Cardiac septum (tissue), 1 donor: ENCODE results near the gene ARHGAP24. TPM values are rescaled to one million over a fixed set of nuclear protein-coding genes. Genes with fewer than 3 reads are reported as not detected.
"Not testable (repeated sequence)": the region's sequence is repeated elsewhere in the genome, so short reads cannot be mapped to it uniquely, and the experiment has no call there.

Experiments used
- DNase-seq: peaks from one replicate; pipeline ENCODE4 v3.0.0-alpha.2; 2020; ENCODE audit warnings: low spot score
- intact Hi-C: fragments of 100-400 bp; cut with DNase I; formaldehyde crosslinking; loops from one replicate; pipeline ENCODE4 v1.14.0; 2022
- total RNA-seq: library from RNA; stranded (reverse); fragmentation: NEBNext Ultra II Directional; extraction: Animal tissue kit (Norgen Biotek cat#: 25700); gene quantifications from one replicate; pipeline ENCODE4 v1.2.1, GENCODE V29; 2021
- donor health status: DM: no; HTN: no; CAD: no.

The ARHGAP24 gene
- total RNA-seq, 1 donor from 2014 or later = 60.1 TPM

DNA sequence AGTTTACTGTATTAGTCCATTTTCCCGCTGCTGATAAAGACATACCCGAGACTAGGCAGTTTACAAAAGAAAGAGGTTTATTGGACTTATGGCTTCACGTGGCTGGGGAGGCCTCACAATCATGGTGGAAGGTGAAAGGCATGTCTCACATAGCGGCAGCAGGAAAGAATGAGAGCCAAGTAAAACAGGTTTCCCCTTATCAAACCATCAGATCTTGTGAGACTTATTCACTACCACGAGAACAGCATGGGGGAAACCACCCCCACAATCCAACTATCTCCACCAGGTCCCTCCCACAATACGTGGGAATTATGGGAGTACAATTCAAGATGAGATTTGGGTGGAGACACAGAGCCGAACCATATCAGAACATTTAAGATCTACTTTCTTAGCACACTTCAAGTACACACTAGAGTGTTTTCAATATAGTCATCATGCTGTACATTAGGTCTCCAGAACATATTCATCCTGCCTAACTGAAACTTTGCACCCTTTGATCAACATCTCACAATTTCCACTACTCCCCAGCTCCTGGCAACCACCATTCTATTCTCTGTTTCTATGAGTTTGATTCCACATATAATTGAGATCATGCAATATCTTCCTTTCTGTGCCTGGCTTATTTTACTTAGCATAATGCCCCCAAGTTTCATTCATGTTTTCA, 341.0 kb downstream of the ARHGAP24 start:
- intact Hi-C loops = no loop called here
- no peak for DNase-seq

GRCh38 chr4:85818700-85819099, 343.8 kb downstream of the ARHGAP24 start:
- intact Hi-C loops = no loop called here
- DNase-seq = no peak

GRCh38 chr4:85820101-85820500, 345.2 kb downstream of the ARHGAP24 start:
- not testable (repeated sequence) for DNase-seq
- intact Hi-C loops = loop anchor here (10.0 kb wide), 1 partner anchor 215 kb away; no protein-coding TSS in a partner anchor

GRCh38 chr4:85821688-85822455, 346.9 kb downstream of the ARHGAP24 start:
- intact Hi-C loops = loop anchor here (10.0 kb wide), 1 partner anchor 213 kb away; no protein-coding TSS in a partner anchor
- DNase-seq = no peak

DNA sequence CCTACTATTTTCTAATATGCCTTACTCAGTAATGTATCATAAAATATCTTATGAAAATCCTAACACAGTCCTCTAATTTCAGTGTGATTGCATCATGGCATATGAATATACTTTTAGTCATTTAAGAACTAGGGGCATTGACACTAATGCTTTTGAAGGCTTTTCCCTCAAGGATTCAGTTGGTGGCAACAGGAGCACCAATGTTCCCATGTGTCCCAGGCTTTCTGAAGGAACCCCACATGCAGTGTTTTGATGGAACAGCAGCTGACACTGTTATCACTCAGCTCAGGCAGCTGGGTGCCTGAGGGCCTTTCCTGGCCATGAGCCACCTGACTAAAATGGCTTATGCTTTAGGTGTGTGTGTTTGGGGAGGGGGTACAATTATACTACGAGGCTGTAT, 348.3 kb downstream of the ARHGAP24 start:
- intact Hi-C loops = loop anchor here (10.0 kb wide), 1 partner anchor 212 kb away; no protein-coding TSS in a partner anchor
- DNase-seq = no peak

- intact Hi-C loops = loop anchor here (10.0 kb wide), 1 partner anchor 210 kb away; no protein-coding TSS in a partner anchor
- DNase-seq = no peak
Observed at GRCh38 chr4:85824166-85824945, 349.4 kb downstream of the ARHGAP24 start.

GRCh38 chr4:85826060-85826678, 351.2 kb downstream of the ARHGAP24 start:
- DNase-seq = no peak
- intact Hi-C loops = loop anchor here (10.0 kb wide), 1 partner anchor 209 kb away; no protein-coding TSS in a partner anchor

DNA sequence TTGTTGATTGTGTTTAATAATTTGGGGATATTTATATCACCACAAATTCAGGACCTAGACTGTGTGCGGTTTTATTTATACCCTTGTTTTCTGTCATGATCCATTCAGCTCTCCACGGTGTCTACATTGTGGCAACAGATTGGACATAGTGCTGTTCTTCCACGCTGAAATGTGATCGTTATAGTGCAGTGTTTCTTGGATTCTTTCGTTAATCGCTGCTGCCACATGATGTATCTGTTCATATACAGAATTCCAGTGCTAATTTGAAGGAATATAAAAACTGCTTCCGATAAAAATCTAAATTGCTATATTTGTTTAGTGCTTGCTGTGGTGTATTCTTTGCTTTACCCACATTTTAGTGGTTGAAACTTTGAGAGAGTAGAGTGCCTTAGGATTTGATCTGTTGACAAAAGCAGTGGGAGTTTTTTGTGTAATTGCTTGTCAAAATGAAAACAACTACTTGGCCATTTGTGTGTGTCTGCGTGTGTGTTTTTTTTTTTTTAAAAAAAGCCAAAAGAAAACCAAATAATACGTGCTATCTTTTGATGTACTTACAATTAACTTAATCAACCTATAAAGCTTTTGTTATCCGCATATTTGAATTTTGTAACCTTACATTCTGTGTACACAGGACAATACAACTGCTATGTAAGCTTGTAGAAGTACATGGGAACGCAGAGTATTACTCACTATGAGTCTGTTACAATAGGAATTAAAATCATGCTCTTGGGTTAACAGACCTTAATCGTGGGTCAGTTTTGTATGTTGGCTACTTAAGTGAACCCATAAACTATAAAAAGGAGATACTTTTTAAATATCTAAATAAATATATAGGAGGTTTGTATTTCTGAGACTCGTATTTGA, 353.3 kb downstream of the ARHGAP24 start:
- DNase-seq = no peak
- intact Hi-C loops = loop anchor here (10.0 kb wide), 1 partner anchor 207 kb away; no protein-coding TSS in a partner anchor

DNA sequence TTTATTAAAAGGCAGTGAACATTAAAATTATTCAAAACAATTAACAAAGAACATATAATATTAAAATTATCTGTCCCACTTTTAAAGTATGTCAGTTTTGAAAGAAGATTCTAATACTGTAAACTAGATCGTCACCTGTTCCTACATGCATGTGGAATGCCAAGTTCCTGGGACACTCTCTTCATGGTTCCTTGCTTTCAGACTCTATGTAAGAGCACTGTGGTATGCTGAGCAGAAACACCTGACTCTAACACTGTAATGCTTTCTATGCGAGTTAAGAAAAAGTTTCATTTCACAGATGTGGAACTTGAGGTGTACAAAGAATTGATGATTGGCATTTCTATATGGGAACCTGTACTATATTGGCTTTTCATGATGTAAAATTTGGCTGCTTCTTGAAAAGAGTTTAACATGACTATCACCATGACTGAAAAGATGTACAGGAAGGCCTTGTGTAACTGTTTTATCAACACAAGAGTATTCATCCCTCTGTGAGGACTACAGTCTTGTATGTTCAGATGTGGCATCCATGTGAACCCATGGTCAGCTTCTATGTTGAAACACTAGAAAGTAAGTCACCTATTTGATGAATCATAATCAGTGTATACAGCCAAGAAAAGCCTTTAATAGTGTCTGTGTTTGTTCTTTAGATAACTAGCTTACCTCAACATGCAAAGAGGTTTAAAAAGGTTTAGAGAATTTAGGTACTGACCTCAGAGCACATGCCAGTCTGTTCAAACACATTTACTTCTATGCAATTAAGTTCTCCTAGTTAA, 354.5 kb downstream of the ARHGAP24 start:
- no peak for DNase-seq
- intact Hi-C loops = loop anchor here (10.0 kb wide), 1 partner anchor 205 kb away; no protein-coding TSS in a partner anchor

- no peak for DNase-seq
- intact Hi-C loops = no loop called here
Observed at GRCh38 chr4:85831647-85832046, 356.7 kb downstream of the ARHGAP24 start.

DNA sequence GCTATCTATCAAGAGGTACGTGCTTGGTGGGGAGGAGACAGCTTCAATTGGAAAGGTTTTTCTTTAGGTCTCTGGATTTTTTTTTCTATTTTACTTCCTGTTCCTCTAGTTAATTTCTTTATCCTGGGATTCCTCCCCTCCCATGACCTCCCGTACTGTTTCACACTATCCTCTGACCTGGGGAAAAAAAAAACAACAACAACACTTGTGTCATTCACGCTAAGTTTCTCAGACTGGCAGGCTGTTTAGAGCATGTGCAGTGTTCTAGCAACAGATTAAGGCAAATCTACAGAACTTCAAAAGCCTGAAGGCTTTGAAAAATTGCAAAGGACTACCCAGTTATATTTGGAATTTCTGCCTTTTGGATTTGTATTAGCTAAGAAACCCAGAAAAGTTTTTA, 358.4 kb downstream of the ARHGAP24 start:
- no peak for DNase-seq
- intact Hi-C loops = no loop called here

- intact Hi-C loops = no loop called here
- DNase-seq = no peak
Observed at GRCh38 chr4:85834934-85835333, 360.0 kb downstream of the ARHGAP24 start.

GRCh38 chr4:85836588-85837438, 361.9 kb downstream of the ARHGAP24 start:
- DNase-seq = no peak
- intact Hi-C loops = no loop called here

DNA sequence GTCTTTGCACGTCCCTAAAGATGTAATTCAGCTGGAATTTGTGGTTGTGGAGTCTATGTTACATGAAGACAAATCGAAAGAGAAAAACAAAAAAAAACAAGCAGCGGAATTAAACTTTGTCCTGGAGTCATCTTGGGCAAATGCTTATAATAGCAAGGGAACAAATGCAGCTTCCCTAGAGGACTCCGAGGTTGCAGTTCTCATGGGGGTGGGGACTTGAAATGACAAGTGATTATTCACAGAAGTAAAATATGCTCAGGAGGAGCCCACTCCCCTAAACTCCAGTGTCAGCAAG, 362.4 kb downstream of the ARHGAP24 start:
- intact Hi-C loops = no loop called here

DNA sequence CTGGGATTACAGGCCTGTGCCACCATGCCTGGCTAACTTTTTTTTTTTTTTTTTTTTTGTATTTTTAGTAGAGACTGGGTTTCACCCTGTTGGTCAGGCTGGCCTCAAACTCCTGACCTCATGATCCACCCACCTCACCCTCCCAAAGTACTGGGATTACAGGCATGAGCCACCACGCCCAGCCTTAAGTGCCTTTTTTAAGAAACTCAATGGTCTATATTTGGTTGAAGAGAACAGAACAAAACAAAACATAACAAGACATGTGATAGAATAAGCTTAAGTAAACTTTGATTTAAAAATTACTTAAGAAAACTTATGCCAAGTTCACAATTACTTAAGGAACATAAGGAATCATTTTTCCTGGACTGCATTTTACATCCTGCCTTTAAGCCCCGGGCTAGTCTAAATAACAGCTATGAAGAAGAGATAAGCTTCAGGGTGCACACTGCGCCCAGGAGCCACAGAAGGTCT, 365.1 kb downstream of the ARHGAP24 start:
- DNase-seq, intact Hi-C loops: not testable (repeated sequence)

More for the DNA sequence above, 362.4 kb downstream of the ARHGAP24 start:
- DNase-seq = no peak

DNA sequence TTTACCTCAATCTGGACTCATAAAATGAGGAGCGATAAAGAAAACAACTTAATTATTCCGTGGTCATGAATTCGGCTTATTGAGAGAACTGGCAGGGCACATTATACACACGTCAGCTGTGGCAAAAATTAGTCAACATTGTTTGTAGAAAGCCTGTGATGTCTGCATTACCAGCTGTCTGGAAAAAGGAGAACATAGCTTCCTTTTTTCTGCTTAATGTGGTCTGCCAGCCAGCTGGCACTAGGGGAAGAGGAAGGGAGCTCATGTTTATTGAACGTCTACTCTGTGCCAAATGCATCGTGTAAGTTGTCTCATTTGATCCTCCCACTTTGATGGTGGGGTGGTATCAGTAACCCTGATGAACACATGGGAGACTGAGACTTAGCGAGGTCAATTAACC, 367.6 kb downstream of the ARHGAP24 start:
- intact Hi-C loops = no loop called here
- no peak for DNase-seq

DNA sequence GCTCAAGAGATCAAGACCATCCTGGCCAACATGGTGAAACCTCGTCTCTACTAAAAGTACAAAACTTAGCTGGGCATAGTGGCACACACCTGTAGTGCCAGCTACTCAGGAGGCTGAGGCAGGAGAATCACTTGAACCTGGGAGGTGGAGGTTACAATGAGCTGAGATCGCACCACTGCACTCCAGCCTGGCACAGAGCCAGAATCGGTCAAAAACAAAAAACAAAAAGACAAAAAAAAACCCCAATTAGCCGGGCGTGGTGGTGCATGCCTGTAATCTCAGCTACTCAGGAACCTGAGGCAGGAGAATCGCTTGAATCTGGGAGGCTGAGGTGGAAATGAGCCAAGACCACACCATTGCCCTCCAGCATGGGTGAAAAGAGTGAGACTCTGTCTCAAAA, 378.8 kb downstream of the ARHGAP24 start:
- intact Hi-C loops = not testable (repeated sequence)

More for the DNA sequence above, 378.8 kb downstream of the ARHGAP24 start:
- not testable (repeated sequence) for DNase-seq
